GM18520 (cell line): ENCODE results near the gene GTF3C5.
"Not testable (repeated sequence)": the region's sequence is repeated elsewhere in the genome, so short reads cannot be mapped to it uniquely, and the experiment has no call there.

ENCODE experiments used
- ATAC-seq: cut with Tn5 transposase; IDR thresholded peaks from one replicate; pipeline ENCODE4 v1.9.1; 2021; ENCODE audit not compliant: unreplicated experiment

GTF3C5 gene

DNA sequence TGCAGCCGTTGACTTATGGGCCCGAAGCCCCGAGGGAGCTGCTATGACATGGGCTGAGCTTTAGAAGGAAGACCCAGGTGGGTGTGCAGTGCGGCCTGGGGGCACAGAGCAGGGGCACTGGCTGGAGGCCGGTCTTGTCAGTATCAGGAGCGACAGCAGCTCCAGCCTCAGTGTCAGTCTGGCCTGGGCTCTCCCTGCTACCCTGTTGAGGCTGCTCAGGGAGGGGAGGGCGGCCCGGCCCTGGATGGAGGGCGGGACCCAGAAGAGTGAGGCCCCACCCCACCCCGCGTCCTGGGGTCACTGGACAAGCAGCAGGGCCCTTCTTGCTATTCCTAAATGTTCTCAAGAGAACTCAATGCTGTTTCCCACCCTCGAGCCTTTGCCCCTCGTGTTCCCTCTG, 34.3 kb upstream of the GTF3C5 start:
- ATAC-seq = no peak

GRCh38 chr9:132997591-132997990, 33.2 kb upstream of the GTF3C5 start:
- ATAC-seq = no peak

DNA sequence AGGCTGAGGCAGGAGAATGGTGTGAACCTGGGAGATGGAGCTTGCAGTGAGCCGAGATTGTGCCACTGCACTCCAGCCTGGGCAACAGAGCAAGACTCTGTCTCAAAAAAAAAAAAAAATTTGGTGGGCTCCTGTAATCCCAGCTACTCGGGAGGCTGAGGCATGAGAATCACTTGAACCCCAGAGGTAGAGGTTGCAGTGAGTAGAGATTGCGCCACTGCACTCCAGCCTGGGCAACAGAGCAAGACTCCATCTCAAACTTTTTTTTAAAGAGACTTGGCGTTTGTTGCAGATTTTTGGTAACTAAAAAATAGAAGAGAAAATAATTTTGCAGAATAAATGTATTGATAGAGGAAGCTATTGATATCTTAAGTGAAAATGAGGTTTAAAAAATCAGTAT, 32.6 kb upstream of the GTF3C5 start:
- ATAC-seq = not testable (repeated sequence)

DNA sequence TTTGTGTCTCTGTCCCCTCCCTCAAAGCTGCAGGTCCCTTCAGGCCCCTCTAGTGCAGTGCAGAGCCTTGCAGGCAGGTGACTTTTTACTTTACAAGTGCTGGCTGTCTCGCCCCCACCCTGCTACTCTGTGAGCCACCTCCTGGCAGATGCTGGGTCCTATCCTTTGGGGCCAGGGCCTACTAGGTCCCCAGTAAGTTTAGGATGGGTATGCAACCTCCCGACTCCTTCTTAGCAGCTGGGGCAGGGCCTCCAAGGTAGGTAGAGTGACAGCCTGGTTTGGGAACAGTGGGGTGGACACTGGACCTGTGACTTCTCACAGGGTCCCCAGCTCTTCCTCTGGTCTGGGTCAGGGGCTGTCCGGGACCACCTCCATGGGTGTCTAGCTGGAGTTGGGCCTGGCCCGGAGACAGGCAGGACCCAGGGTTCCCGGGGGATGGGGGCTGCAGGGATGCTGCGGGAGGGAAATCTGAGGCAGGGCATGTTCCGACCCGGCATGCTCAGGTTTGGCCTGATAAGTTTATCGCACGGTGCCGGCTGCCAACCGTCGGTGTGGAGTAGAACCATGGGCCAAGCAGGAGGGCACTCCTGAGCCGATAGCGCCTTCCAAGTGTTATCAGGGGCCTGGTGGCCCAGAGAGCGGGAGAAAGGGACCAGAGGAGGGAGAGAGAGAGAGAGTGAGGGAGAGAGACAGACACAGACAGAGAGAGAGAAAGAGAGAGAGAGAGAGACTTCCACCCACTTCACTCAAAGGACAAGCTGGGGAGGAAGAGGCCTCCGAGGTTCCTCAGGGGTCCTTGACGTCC, 31.8 kb upstream of the GTF3C5 start:
- ATAC-seq = no peak

DNA sequence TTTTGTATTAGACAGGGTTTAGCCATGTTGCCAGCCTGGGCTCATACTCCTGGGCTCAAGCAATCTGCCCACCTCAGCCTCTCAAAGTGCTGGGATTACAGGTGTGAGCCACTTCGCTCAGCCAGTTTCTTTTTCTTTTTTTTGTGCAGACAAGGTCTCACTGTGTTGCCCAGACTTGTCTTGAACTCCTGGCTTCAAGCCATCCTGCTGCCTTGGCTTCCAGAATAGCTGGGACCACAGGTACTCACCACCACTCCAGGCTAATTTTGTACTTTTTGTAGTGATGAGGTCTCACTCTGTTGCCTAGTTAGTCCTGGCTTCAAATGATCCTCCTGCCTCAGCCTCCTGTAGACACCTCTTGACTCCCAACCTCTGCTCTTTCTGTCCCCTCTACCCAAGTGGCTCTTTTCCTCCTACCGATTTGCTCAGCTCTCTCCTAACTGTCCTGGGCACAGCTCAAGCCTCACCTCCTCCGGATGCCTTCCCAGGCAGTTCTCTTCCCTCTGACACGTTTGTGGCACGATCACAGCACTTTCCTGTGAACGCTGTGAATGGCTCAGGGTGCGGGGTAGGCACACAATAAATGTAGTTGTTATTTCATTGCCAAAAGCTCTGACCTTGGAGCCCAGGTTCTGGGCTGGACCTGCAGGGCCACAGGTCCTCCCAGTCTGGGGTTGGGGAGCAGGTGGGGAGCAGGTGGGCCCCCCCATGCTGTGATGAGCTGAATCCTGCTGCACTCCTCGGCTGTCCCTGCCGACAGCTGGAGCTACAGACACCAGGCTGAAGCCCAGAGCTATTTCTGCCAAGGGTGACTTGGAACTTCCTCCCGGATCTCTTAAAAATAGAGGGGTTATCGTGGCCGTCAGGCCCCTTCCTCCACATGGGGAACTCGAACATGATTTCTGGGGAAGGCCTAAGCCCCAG, 28.4 kb upstream of the GTF3C5 start:
- ATAC-seq = no peak

GRCh38 chr9:133003071-133003461, 27.7 kb upstream of the GTF3C5 start:
- ATAC-seq = no peak

- no peak for ATAC-seq
Observed at GRCh38 chr9:133003671-133004090, 27.1 kb upstream of the GTF3C5 start.

GRCh38 chr9:133004091-133004998, 26.5 kb upstream of the GTF3C5 start:
- no peak for ATAC-seq

DNA sequence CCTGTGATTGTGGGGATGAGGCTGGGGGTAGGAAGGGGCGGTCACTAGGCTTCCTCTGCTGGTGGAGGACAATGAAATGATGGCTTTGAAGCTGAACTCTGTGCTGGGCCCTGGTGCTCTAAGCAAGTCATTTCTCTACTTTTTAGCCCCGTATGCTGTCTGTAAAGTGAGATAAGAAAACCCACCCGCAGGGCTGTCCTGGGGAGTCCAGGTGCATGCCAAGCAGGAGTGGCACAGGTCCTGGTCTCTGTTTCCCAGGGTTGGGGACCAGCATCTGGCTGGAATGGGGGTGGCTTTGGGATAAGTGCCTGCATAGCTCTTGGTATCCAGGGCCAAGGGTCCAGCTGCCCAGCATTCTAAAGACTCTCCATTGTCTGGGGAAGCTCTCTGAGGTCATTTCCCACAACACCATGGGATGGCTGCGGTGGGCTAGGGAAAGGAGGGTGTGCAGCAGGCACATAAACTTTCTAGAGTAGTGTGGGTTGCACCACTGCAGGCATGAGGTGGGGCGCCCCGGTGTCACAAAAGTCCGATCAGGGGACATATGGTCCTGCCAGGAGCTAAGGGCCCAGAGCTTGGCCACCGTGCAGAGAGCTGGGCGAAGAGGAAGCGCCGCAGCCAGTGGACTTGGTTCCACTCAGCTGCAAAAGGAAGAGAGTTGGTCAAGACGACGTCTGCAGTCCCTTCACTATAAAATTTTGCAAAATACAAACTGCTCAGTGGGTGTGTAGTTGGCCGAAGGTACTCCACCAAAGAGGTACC, 25.6 kb upstream of the GTF3C5 start:
- no peak for ATAC-seq

DNA sequence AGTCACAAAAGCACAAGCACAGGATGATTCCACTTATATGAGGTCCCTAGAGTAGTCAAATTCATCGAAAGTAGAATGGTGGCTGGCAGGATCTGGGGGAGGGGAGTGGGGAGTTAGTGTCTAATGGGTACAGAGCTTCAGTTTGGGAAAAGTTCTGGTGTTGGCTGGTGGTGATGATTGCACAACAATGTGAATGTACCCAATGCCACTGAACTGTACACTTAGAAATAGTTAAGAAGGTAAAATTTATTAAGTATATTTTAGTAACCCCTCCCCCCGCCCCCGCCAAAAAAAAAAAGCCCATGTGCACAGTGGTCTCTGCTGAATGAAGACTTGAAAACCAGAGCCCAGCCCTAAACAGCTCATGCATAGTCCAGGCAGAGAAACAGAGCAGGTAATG, 24.8 kb upstream of the GTF3C5 start:
- no peak for ATAC-seq

DNA sequence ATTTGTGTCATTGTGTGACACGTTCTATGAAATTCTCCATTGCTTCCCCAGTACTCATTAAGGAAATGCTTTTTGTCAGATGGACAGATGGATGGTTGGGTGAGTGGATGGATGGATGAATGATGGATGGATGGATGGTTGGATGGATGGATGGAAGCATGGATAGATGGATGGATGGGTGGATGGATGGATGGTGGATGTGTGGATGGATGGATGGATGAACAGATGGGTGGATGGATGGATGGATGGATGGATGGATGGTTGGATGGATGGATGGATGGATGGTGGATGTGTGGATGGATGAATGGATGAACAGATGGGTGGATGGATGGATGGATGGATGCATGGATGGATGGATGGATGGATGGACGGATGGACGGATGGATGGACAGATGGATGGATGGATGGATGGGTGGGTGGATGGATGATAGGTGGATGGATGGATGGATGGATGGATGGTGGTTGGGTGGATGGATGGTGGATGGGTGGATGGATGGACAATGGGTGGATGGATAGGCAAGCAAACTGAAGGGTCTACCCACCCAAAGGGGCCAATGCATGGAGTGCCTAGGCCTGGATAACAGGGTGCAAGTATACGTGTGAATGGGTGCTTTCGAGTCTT, 24.0 kb upstream of the GTF3C5 start:
- no peak for ATAC-seq

- no peak for ATAC-seq
Observed at GRCh38 chr9:133008406-133008805, 22.4 kb upstream of the GTF3C5 start.

DNA sequence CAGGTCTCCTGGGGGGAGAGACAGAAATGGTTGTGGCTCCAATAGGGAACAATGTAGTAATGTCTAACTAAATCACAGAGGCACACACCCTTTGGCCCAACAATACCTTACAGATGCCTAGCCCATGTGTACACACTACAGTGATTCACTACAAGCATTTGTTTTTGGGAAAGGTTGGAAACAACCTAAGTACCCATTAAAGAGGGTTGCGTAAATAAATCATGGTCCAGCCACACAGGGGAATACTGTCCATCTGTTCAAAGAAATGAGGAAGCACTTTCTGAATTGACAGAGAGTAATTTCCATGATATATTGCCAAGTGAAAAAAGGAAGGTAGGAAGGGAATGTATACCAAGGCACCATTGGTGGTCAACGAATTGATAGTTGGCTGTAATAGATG, 22.0 kb upstream of the GTF3C5 start:
- ATAC-seq = no peak

DNA sequence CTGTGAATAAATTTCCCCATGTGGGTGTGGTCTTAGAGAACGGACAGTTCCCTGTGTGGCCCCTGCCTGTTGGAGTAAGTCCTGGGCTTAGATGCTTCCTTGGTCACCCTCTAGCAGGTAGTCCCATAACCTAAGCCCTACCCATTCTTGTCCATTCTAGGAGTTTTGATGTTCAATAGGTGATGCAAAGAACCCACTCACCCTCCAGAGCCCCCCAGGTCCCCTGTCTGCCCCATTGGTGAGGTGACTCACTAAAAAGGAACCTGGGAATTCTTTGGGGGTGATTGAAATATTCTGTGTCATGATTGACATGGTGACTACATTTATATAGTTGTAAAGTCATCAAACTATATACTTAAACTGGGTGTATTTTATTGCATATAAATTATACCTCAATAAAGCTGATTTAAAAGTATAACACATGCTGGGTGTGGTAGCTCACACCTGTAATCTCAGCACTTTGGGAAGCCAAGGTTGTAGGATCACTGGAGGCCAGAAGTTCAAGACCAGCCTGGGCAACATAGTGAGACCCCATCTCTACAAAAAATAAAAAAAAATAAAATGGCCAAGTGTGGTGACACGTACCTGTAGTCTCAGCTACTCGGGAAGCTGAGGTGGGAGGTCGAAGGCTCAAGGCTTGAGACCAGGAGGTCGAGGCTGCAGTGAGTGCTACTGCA, 20.8 kb upstream of the GTF3C5 start:
- ATAC-seq = no peak

DNA sequence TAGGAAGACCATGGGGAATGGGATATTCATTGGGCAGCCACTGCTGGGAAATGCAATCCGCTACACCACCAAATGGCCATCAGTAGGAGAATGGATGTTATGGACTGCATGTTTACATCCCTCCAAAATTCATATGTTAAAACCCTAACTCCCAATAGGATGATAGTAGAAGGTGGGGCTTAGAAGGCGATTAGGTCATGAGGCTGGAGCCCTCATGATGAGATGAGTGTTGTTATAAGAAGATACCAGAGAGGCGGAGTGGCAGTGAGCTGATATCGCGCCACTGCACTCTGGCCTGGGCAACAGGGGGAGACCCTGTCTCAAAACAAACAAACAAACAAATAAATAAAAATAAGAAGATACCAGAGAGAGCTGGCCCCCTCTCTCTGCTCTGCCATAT, 16.1 kb upstream of the GTF3C5 start:
- ATAC-seq = no peak

DNA sequence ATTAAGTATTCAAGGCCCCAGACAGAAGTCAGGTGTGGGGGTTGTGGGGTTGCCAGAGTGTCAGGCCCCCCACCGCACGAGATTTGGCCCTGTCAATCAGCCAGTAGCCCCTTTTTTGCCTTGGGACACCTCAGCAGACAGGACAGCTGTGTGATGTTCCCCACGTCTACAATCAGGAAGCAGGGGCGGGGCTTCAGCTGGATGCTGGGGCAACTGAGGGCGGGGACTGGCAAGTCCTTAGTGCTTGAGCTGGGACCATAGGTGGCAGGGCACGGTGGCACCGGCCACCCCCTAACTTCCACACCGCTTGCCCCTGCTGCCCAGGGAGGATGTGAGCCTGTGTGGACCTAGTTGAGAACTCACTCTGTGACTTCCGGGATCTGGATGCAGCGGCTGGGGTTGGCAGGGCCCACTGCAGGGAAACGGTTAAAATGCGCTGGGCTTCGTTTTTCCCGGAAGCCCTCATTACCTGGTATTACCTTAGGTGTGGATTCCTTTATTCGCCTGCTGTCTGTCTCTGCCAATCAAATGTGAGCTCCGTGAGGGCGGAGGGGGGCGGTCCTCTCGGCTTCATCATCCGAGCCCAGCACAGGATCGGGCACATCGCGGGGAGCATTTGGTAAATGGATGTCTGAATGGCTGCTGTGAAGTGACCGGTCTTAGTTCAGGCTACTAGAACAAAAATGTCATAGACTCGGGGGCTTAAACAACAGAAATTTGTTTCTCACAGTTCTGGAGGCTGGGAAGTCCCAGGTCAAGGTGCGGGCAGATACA, 7.5 kb upstream of the GTF3C5 start:
- ATAC-seq = no peak

DNA sequence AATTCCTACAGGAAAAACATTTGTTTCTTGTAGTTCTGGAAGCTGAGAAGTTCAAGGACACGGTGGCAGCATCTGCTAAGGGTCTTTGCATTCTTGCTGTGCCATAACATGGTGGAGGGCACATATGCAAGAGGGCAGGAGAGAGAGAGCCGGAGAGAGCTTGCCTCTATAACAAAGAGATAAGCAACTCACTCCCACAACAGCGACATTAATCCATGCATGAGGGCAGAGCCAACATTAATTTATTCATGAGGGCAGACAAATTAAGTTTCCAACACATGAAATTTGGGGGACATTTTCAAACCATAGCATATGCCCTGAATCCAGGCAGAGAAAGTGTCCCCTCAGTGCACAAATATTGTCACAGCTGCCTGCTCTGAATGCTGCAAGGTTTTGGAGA, 4.4 kb upstream of the GTF3C5 start:
- no peak for ATAC-seq

DNA sequence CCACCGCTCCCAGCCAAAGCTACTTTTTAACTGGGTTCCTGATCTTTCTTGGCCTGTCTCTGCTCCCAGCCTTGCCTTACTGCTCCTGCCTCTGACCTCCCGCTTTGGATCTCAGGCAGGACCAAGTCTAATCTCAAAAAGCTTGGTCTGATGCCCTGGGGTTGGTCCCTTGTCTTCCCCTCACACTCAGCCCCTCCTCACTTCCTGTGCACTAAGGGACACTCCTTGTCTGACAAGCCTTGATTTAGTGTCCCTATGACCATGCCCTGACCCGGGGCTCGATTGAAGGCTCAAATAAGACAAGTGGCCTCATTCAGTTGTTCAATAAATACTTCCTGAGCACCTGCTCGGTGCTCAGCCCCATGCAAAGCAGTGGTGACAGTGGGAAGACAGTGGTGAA, 3.7 kb upstream of the GTF3C5 start:
- ATAC-seq = no peak

DNA sequence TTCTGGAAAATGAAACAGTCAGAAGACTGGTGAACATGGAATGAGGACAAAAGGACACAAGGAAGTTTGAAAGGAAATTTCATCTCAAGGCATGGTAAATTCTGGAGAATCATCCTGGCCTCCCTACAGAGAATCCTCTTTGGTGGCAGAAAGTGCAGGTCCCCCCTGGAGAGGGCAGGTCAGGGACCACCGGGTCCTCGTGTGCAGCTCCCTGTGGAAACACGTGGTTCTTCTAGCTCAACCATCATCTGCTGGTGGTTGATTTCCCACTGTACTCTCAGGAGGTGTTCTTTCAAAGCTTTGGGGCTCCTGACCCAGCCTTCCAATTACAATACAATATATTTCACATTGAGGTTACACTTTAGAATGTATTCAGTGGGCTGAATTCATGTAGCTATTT, 2.6 kb upstream of the GTF3C5 start:
- ATAC-seq = no peak
